SK-N-SH (cell line): ENCODE results near the gene ZNF74. TPM values are rescaled to one million over a fixed set of nuclear protein-coding genes. Genes with fewer than 3 reads are reported as not detected.

Experiments
- CTCF ChIA-PET: fragments of 300-600, 350-600 bp; formaldehyde crosslinking; extraction: SDS; loops from one replicate; lab custom pipeline; 2021; lab: Yijun Ruan, JAX
- POLR2A ChIA-PET: fragments of 350-600 bp; sonication (Branson Sonifier 250); formaldehyde crosslinking; extraction: SDS; loops from one replicate; lab custom pipeline; 2020; ENCODE audit warnings: antibody characterized with exemption, inconsistent platforms; lab: Yijun Ruan, JAX
- DNase-seq: peaks from one replicate; pipeline ENCODE4 v3.0.0; 2012
- H2AFZ ChIP-seq: fragments of 200-600 bp; sonication (generic); 2 replicates; pipeline ENCODE4 v1.8.1; 2016; ENCODE audit warnings: antibody characterized with exemption, mild to moderate bottlenecking, low read depth
- H3F3A ChIP-seq: fragments of 200-600 bp; sonication (generic); replicated peaks from 2 replicates; pipeline ENCODE3; 2016; ENCODE audit warnings: antibody characterized with exemption, mild to moderate bottlenecking; ENCODE audit not compliant: insufficient read depth
- H3K27ac ChIP-seq, 2 experiments: fragments of 200-500 bp in 1 of 2; fragments of 200-600 bp in 1 of 2; sonication (Bioruptor generic) in 1 of 2; sonication (generic), shearing (Covaris generic) in 1 of 2; 2 replicates each; pipeline versions ENCODE4 v1.5.1 to v1.6.1; 2014 to 2016; ENCODE audit warnings: low read depth in 2 of 2, inconsistent platforms in 1 of 2, low read length in 1 of 2, mild to moderate bottlenecking in 1 of 2, mixed read lengths in 1 of 2
- H3K27me3 ChIP-seq: fragments of 200-600 bp; sonication (generic), shearing (Covaris generic); 2 replicates; pipeline ENCODE4 v1.6.1; 2016; ENCODE audit warnings: mixed run types; ENCODE audit not compliant: insufficient read depth
- H3K36me3 ChIP-seq, 2 experiments: fragments of 200-500 bp in 1 of 2; fragments of 200-600 bp in 1 of 2; sonication (Bioruptor generic) in 1 of 2; sonication (generic) in 1 of 2; replicated peaks in 1 of 2; 2 replicates each; pipeline versions ENCODE3 to v1.5.1; 2014 to 2016; ENCODE audit warnings: low read length in 1 of 2, mild to moderate bottlenecking in 1 of 2; ENCODE audit not compliant: insufficient read depth in 2 of 2, control insufficient read depth in 1 of 2
- H3K4me1 ChIP-seq, 2 experiments: fragments of 200-500 bp in 1 of 2; fragments of 200-600 bp in 1 of 2; sonication (Bioruptor generic) in 1 of 2; sonication (generic), shearing (Covaris generic) in 1 of 2; 2 replicates each; pipeline versions ENCODE4 v1.5.1 to v1.6.1; 2014 to 2016; ENCODE audit warnings: low read depth in 1 of 2, low read length in 1 of 2, mixed run types in 1 of 2; ENCODE audit not compliant: insufficient read depth in 2 of 2, control insufficient read depth in 1 of 2
- H3K4me2 ChIP-seq: fragments of 200-600 bp; sonication (generic), shearing (Covaris generic); 2 replicates; pipeline ENCODE4 v1.6.1; 2017; ENCODE audit warnings: mixed run types
- H3K4me3 ChIP-seq, 2 experiments: fragments of 200-500 bp in 1 of 2; fragments of 200-600 bp in 1 of 2; sonication (Bioruptor generic) in 1 of 2; sonication (generic), shearing (Covaris generic) in 1 of 2; 2 replicates each; pipeline versions ENCODE4 v1.5.1 to v1.8.1; 2014 to 2016; ENCODE audit warnings: low read depth in 2 of 2, inconsistent platforms in 1 of 2, low read length in 1 of 2, mild to moderate bottlenecking in 1 of 2, mixed read lengths in 1 of 2, moderate library complexity in 1 of 2
- H3K79me2 ChIP-seq: fragments of 200-600 bp; sonication (generic); 2 replicates; pipeline ENCODE4 v1.8.1; 2017; ENCODE audit warnings: mild to moderate bottlenecking; ENCODE audit not compliant: insufficient read depth
- H3K9ac ChIP-seq: fragments of 200-600 bp; sonication (generic); 2 replicates; pipeline ENCODE4 v1.6.1; 2017; ENCODE audit warnings: mixed run types
- H3K9me2 ChIP-seq: fragments of 200-600 bp; sonication (generic); 2 replicates; pipeline ENCODE4 v1.6.1; 2017; ENCODE audit warnings: mixed run types
- H3K9me3 ChIP-seq: fragments of 200-600 bp; sonication (generic); 2 replicates; pipeline ENCODE4 v1.6.1; 2017; ENCODE audit warnings: mixed run types, mild to moderate bottlenecking, moderate library complexity
- H4K20me1 ChIP-seq: fragments of 200-600 bp; sonication (generic); 2 replicates; pipeline ENCODE4 v1.6.1; 2017; ENCODE audit warnings: mild to moderate bottlenecking, mixed run types; ENCODE audit not compliant: insufficient read depth
- CHD2 ChIP-seq: fragments of 150-350 bp; IDR thresholded peaks from 2 replicates; pipeline ENCODE4 v1.6.1; 2018; ENCODE audit warnings: low read length; ENCODE audit not compliant: partially characterized antibody
- MAX ChIP-seq: IDR thresholded peaks from 2 replicates; pipeline ENCODE4 v1.4.0; 2012; ENCODE audit warnings: low read depth
- POLR2AphosphoS5 ChIP-seq: IDR thresholded peaks from 2 replicates; pipeline ENCODE4 v1.6.1; 2012; ENCODE audit warnings: low read depth, low read length
- RAD21 ChIP-seq: IDR thresholded peaks from 2 replicates; pipeline ENCODE4 v1.6.1; 2012; ENCODE audit warnings: mild to moderate bottlenecking, low read length
- TAF1 ChIP-seq: IDR thresholded peaks from 2 replicates; pipeline ENCODE4 v1.6.1; 2012; ENCODE audit warnings: low read depth, mild to moderate bottlenecking, low read length, moderate library complexity, borderline replicate concordance
- TCF12 ChIP-seq: IDR thresholded peaks from 2 replicates; pipeline ENCODE4 v1.4.0; 2012
- TEAD4 ChIP-seq: IDR thresholded peaks from 2 replicates; pipeline ENCODE4 v1.4.0; 2012; ENCODE audit warnings: mild to moderate bottlenecking, borderline replicate concordance; ENCODE audit not compliant: insufficient read depth
- USF1 ChIP-seq: IDR thresholded peaks from 2 replicates; pipeline ENCODE4 v1.4.0; 2012; ENCODE audit warnings: low read depth, borderline replicate concordance
- WGBS: methylation state at CpG from one replicate; pipeline ENCODE4 v1.1.6; 2017; ENCODE audit warnings: low lambda C conversion rate; 5-methylcytosine and 5-hydroxymethylcytosine counted together
- polyA plus RNA-seq, 3 experiments: library from polyadenylated mRNA; depleted of rRNA; stranded (reverse); fragments of >200 nt; gene quantifications; 2 replicates each; pipeline ENCODE4 v1.2.3, GENCODE V29; 2012
- TF ChIP-seq, protein P1 (sequence below): IDR thresholded peaks from 2 replicates; pipeline ENCODE4 v1.4.0; 2012; ENCODE audit warnings: low read depth, borderline replicate concordance

Gene ZNF74
- polyA plus RNA-seq, 1 of the 3 experiments (the other 2 are of a cell fraction): 8.0 TPM

- peak overlapping the region; percentile 62; the same call in 1 of the 2 replicates for H3K4me2 ChIP-seq
- 73% methylated on average over 11 of the region's 31 CpGs for WGBS
- H3K4me1 ChIP-seq: peaks cover 16 to 44% of the 10 kb centered on the region in 2 experiments; a peak in 3 of 4 replicates
- H3K9me2 ChIP-seq: no peaks in the 10 kb centered on the region
- POLR2A ChIA-PET: interaction anchor here (0.9 to 3.1 kb wide), 4 partner anchors 10 to 33 kb away, joined by 4 to 13 read pairs (median 7); partner anchors contain the start of gene SCARF2
- H2AFZ ChIP-seq: no peak overlapping the region
- H3K27me3 ChIP-seq: no peaks in the 10 kb centered on the region
- DNase-seq: peak; percentile 71
- peaks cover 11 to 39% of the 10 kb centered on the region in 2 experiments for H3K36me3 ChIP-seq
- peak overlapping the region; percentile 74 to 95; a peak in 3 of 4 replicates for H3K27ac ChIP-seq
- peaks cover 35% of the 10 kb centered on the region for H4K20me1 ChIP-seq
- TF ChIP-seq CHD2 (peak; percentile 19), RAD21 (no peak)
- no peaks in the 10 kb centered on the region for H3K9me3 ChIP-seq
- peaks cover 16% of the 10 kb centered on the region for H3F3A ChIP-seq
- H3K9ac ChIP-seq: no peak overlapping the region
- H3K79me2 ChIP-seq: no peaks in the 10 kb centered on the region
- H3K4me3 ChIP-seq: no peak overlapping the region
- CTCF ChIA-PET: interaction anchor here (0.8 to 3.4 kb wide), 4 partner anchors 11 to 140 kb away, joined by 3 to 17 read pairs (median 6); no protein-coding TSS in a partner anchor
Measured at GRCh38 chr22:20423906-20424551, 30.1 kb downstream of the ZNF74 start.

DNA sequence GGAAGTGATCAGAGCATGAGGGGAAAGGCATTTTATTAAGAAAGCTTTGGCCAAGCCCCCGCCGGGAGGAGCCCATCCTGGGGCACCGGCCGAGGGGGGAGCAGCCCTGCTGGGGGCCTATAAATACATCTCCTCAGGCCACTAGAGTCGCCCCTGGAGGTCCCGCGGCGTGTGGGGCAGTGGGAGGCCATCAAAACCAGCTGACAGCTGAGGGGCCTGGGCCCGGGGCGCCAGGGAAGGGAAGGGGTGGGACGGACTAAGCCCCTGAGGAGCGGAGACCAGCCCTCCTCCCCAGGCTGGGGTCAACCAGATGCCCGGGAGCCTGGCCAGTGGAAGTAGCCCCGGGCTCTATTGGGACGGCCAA is 30.6 kb downstream of the ZNF74 start:
- no peaks in the 10 kb centered on the region for H3K9me2 ChIP-seq
- H3K79me2 ChIP-seq: no peaks in the 10 kb centered on the region
- H2AFZ ChIP-seq: no peak overlapping the region
- H3K9ac ChIP-seq: no peak overlapping the region
- POLR2A ChIA-PET: interaction anchor here (3.1 kb wide), 1 partner anchor 13 kb away, joined by 13 read pairs; the partner anchor contains the start of gene SCARF2
- no peak overlapping the region for H3K4me3 ChIP-seq
- H3K27ac ChIP-seq: peak overlapping the region; percentile 74 to 95; a peak in 3 of 4 replicates
- H3K27me3 ChIP-seq: no peaks in the 10 kb centered on the region
- CTCF ChIA-PET: interaction anchor here (0.8 kb wide), 1 partner anchor 72 kb away, joined by 3 read pairs; no protein-coding TSS in a partner anchor
- TF ChIP-seq USF1 (no peak), TEAD4 (no peak), POLR2AphosphoS5 (no peak), TCF12 (no peak)
- no peak overlapping the region for H3K4me2 ChIP-seq
- H3K9me3 ChIP-seq: no peaks in the 10 kb centered on the region
- peaks cover 16% of the 10 kb centered on the region for H3F3A ChIP-seq
- H4K20me1 ChIP-seq: peaks cover 40% of the 10 kb centered on the region
- peaks cover 11 to 42% of the 10 kb centered on the region in 2 experiments for H3K36me3 ChIP-seq
- no peak for DNase-seq
- no CpG with 5 or more reads among the region's 15 CpGs for WGBS
- peaks cover 16 to 44% of the 10 kb centered on the region in 2 experiments; a peak in 3 of 4 replicates for H3K4me1 ChIP-seq

- no peak overlapping the region for H2AFZ ChIP-seq
- ChIA-PET CTCF (interaction anchor here (0.8 kb wide), 1 partner anchor 72 kb away, joined by 3 read pairs; no protein-coding TSS in a partner anchor), POLR2A (interaction anchor here (3.1 kb wide), 1 partner anchor 13 kb away, joined by 13 read pairs; the partner anchor contains the start of gene SCARF2)
- H4K20me1 ChIP-seq: peaks cover 44% of the 10 kb centered on the region
- peaks cover 13% of the 10 kb centered on the region for H3F3A ChIP-seq
- no peaks in the 10 kb centered on the region for H3K9me2 ChIP-seq
- peak; percentile 75 for DNase-seq
- H3K9ac ChIP-seq: no peak overlapping the region
- H3K4me2 ChIP-seq: no peak overlapping the region
- H3K27ac ChIP-seq: peak overlapping the region in 1 of 2 experiments; percentile 95; a peak in 2 of 4 replicates
- TF ChIP-seq, protein P1, sequence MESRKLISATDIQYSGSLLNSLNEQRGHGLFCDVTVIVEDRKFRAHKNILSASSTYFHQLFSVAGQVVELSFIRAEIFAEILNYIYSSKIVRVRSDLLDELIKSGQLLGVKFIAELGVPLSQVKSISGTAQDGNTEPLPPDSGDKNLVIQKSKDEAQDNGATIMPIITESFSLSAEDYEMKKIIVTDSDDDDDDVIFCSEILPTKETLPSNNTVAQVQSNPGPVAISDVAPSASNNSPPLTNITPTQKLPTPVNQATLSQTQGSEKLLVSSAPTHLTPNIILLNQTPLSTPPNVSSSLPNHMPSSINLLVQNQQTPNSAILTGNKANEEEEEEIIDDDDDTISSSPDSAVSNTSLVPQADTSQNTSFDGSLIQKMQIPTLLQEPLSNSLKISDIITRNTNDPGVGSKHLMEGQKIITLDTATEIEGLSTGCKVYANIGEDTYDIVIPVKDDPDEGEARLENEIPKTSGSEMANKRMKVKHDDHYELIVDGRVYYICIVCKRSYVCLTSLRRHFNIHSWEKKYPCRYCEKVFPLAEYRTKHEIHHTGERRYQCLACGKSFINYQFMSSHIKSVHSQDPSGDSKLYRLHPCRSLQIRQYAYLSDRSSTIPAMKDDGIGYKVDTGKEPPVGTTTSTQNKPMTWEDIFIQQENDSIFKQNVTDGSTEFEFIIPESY: 0 out of 2 replicates have a peak, but pooled peaks have one; percentile 17
- no peak for TF ChIP-seq TAF1
- no peak for TF ChIP-seq MAX
- no peaks in the 10 kb centered on the region for H3K9me3 ChIP-seq
- no peaks in the 10 kb centered on the region for H3K27me3 ChIP-seq
- H3K4me1 ChIP-seq: peaks cover 16 to 44% of the 10 kb centered on the region in 2 experiments; a peak in 3 of 4 replicates
- no peak overlapping the region for H3K4me3 ChIP-seq
- no peaks in the 10 kb centered on the region for H3K79me2 ChIP-seq
- H3K36me3 ChIP-seq: peaks cover 11 to 47% of the 10 kb centered on the region in 2 experiments
- 99% methylated on average over 29 of the region's 59 CpGs for WGBS
Measured at GRCh38 chr22:20424932-20425565, 31.1 kb downstream of the ZNF74 start.
